GM12873 (cell line): Measurements from ENCODE around the gene DENND1A.

ENCODE experiments used
- TF ChIP-seq, protein P1 (sequence below): IDR thresholded peaks from 2 replicates; pipeline ENCODE4 v1.5.1; 2012; ENCODE audit warnings: low read depth, mild to moderate bottlenecking, moderate library complexity, low read length, control low read depth; ENCODE audit not compliant: insufficient read depth; ENCODE audit errors: missing control alignments

The DENND1A gene

DNA sequence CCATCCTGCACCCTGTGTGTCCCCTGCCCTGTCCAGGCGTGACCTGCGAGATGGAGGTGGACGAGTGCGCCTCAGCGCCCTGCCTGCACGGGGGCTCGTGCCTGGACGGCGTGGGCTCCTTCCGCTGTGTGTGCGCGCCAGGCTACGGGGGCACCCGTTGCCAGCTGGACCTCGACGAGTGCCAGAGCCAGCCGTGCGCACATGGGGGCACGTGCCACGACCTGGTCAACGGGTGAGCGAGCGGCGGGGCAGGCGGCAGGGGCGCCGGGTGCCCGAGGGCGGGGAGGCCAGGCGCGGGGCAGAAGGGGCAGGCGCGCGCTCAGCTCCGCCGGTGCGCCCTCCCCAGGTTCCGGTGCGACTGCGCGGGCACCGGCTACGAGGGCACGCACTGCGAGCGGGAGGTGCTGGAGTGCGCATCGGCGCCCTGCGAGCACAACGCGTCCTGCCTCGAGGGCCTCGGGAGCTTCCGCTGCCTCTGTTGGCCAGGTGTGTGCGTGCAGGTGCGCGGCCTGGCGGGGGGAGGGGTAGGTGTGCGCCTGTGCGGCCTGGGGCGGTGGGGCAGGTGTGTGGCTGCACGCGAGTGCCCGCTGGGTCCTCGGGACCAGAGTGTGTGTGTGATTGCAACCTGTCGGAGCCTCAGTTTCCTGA lies 563.9 kb downstream of the DENND1A start:
- TF ChIP-seq, protein P1, sequence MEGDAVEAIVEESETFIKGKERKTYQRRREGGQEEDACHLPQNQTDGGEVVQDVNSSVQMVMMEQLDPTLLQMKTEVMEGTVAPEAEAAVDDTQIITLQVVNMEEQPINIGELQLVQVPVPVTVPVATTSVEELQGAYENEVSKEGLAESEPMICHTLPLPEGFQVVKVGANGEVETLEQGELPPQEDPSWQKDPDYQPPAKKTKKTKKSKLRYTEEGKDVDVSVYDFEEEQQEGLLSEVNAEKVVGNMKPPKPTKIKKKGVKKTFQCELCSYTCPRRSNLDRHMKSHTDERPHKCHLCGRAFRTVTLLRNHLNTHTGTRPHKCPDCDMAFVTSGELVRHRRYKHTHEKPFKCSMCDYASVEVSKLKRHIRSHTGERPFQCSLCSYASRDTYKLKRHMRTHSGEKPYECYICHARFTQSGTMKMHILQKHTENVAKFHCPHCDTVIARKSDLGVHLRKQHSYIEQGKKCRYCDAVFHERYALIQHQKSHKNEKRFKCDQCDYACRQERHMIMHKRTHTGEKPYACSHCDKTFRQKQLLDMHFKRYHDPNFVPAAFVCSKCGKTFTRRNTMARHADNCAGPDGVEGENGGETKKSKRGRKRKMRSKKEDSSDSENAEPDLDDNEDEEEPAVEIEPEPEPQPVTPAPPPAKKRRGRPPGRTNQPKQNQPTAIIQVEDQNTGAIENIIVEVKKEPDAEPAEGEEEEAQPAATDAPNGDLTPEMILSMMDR: no peak

DNA sequence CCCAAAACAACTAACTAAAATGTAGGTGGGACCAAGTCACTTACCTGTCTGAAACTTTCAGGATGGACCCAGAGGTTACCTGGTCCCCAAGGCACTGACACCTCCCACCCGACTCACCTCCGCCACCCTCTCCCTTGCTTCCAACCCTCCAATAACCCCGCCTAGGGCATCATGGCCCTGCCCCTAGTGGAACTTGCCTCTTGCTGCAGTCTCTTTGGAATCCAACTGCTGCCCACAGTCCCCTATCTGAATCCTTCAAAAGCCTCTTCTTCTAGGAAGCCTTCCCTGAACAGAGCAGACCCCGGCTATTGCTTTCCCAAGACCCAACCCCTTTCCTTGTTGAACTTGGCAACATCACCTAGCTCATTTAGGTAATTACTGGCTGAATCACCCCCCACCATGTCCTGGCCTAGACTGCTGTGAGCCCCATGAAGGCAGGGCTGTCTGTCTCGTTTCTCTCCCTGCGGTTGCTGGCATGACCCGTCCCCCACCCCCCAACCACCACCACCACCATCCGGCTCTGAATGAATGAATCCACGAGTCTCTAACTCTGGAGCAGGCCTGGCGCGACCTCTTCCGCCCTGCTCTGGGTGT lies 564.5 kb downstream of the DENND1A start:
- TF ChIP-seq, protein P1: peak; percentile 52

DNA sequence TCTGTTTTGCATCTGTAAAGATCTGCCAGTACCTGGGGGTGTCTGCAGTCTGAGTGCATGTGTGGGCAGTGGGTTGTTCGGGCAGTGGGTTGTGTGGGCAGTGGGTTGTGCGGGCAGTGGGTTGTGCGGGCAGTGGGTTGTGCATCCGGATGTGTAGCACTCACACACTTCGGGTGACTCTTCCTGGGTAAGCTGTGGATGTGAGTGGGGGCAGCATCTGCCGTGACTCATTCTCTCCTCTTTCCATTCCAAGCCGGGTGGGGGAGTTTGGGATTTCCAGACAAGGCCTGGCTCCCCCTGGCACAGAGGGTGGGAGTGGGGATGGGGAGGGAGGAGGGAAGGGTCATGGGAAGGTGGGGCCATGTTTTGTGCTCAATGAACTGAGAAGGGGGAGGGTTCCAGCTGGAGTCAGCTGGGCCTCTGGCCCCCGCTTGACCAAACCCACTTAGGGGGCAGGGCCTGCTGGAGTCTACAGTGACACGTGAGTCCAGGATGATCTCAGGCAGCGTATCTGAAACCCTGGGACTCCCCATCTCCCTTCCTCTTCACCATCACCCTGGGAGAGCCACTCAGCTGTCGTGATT lies 565.6 kb downstream of the DENND1A start:
- TF ChIP-seq, protein P1: no peak

DNA sequence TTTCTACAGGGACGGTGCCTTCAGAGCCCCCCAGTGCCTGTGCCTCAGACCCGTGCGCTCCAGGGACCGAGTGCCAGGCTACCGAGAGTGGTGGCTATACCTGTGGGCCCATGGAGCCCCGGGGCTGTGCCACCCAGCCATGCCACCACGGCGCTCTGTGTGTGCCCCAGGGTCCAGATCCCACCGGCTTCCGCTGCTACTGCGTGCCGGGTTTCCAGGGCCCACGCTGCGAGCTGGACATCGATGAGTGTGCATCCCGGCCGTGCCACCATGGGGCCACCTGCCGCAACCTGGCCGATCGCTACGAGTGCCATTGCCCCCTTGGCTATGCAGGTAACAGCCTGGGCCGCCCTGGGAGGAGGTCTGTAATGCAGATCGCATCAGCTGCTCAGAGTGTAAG lies 567.1 kb downstream of the DENND1A start:
- TF ChIP-seq, protein P1: no peak

DNA sequence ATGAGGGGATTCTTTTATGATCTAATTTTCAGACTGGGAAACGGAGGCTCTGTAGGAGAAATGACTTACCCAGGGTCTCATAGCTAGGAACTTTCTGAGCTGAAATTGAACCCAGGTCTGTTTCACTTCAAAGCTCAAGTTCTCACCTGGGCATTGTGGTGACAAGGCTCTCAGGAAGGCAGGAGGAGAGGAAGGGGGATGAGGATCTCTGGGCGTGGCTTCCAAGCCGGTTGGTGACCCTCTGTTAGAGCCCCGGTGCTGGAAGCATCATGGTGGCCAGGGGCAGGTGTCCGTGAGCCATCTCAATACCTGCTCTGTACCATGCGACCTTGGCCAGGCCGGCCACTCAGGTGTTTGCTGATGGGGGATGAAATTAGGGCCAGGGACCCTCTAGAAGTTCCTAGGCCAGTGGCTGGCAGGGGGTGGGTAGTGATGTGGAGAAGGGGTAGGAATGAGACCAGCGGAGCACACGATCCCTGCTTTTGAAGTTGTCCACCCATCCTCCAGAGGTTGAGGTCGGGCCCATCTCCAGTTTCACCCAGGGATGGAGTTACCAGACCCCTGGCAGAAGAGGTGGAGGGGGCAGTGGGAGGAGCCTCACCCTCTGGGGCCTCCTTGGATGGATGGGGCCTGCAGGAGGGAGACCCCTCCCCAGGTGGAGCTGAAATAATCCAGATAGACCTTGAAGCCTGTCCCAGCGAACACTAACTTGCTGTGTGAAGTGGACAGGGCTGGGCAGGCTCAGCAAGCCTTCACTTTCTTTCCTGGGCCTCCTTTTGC lies 568.0 kb downstream of the DENND1A start:
- TF ChIP-seq, protein P1: no peak

DNA sequence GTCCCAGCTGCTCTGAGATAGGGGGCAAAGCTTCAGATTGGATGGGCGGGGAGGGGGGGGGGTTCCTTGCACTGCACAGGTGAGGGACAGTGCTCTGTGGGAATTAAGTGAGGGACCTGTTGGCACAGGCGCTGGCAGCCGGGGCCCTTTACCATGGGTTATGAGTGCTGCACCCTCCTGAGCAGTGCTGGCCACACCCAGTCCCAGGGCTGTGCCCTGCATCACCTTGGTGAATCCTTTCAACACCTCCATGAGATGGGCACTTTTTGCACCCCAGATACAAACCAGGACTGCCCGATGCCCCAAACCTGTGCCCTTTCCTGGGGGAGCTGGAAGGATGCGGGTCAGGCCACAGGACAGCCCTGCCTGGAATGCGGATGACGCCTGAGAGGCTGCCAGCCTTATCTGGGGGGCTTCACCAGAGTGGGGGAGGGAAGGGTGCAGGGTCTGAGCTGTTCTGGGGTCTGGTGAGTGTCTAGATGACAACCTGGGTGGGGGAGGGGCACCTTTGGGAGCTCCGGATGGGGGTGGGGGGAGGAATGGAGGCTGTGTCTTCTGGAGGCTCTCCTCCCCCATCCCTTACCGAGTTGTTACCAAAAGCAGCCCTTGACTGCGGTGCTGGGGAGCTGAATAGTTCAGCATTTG lies 568.7 kb downstream of the DENND1A start:
- TF ChIP-seq, protein P1: no peak
